HepG2 (cell line): Measurements from ENCODE around the gene NBR1. TPM values are rescaled to one million over a fixed set of nuclear protein-coding genes. Genes with fewer than 3 reads are reported as not detected.
A peak's percentile ranks its signal among the peaks of the same experiment; 100 is the strongest.

Experiments used
- ETV5 ChIP-seq: IDR thresholded peaks from 2 replicates; pipeline ENCODE4 v1.6.1; 2018; ENCODE audit warnings: missing biosample characterization, missing genetic modification reagents, inconsistent platforms, borderline replicate concordance
- GABPB1 ChIP-seq: IDR thresholded peaks from 2 replicates; pipeline ENCODE4 v1.6.1; 2016; ENCODE audit warnings: mild to moderate bottlenecking, missing genetic modification reagents, moderate library complexity, missing compliant biosample characterization
- GPN1 ChIP-seq: sonication (generic); formaldehyde crosslinking; IDR thresholded peaks from 2 replicates; pipeline ENCODE4 v1.5.1; 2020; ENCODE audit warnings: missing genetic modification reagents, borderline replicate concordance
- HMG20A ChIP-seq: IDR thresholded peaks from 2 replicates; pipeline ENCODE4 v1.6.1; 2016; ENCODE audit warnings: borderline replicate concordance
- HNRNPLL ChIP-seq: fragments of 200-400 bp; formaldehyde crosslinking; IDR thresholded peaks from 2 replicates; pipeline ENCODE4 v1.6.1; 2017; ENCODE audit warnings: mild to moderate bottlenecking, low read depth, low read length; ENCODE audit not compliant: poor library complexity, severe bottlenecking
- ISX ChIP-seq: sonication (generic); formaldehyde crosslinking; conservative IDR thresholded peaks from 2 replicates; pipeline ENCODE4 v1.5.0; 2020; ENCODE audit warnings: missing genetic modification reagents
- KDM2A ChIP-seq: sonication (generic); formaldehyde crosslinking; IDR thresholded peaks from 2 replicates; pipeline ENCODE4 v1.4.0; 2020; ENCODE audit warnings: low read depth, missing genetic modification reagents, borderline replicate concordance
- KLF6 ChIP-seq: IDR thresholded peaks from 2 replicates; pipeline ENCODE4 v1.8.0; 2016; ENCODE audit warnings: missing biosample characterization, missing genetic modification reagents
- NCOA2 ChIP-seq: sonication (generic); formaldehyde crosslinking; IDR thresholded peaks from 2 replicates; pipeline ENCODE4 v1.8.0; 2022; ENCODE audit warnings: inconsistent platforms
- NFYC ChIP-seq: IDR thresholded peaks from 2 replicates; pipeline ENCODE4 v1.6.1; 2016; ENCODE audit warnings: missing genetic modification reagents, missing compliant biosample characterization
- PAF1 ChIP-seq: IDR thresholded peaks from 2 replicates; pipeline ENCODE4 v1.6.1; 2016; ENCODE audit warnings: missing genetic modification reagents, missing compliant biosample characterization
- RFX3 ChIP-seq: IDR thresholded peaks from 2 replicates; pipeline ENCODE4 v1.6.1; 2016; ENCODE audit warnings: missing biosample characterization, missing genetic modification reagents
- RXRB ChIP-seq: IDR thresholded peaks from 2 replicates; pipeline ENCODE4 v1.6.1; 2016; ENCODE audit warnings: borderline replicate concordance, missing genetic modification reagents, missing compliant biosample characterization
- SMAD3 ChIP-seq: sonication (generic); formaldehyde crosslinking; IDR thresholded peaks from 2 replicates; pipeline ENCODE4 v1.4.0; 2020; ENCODE audit warnings: missing genetic modification reagents
- SP140L ChIP-seq: sonication (generic); formaldehyde crosslinking; IDR thresholded peaks from 2 replicates; pipeline ENCODE4 v1.4.0; 2020; ENCODE audit warnings: missing genetic modification reagents, borderline replicate concordance
- ZNF143 ChIP-seq: sonication (generic); formaldehyde crosslinking; IDR thresholded peaks from 2 replicates; pipeline ENCODE4 v1.4.0; 2020; ENCODE audit warnings: missing genetic modification reagents
- ZNF264 ChIP-seq: sonication (generic); formaldehyde crosslinking; IDR thresholded peaks from 2 replicates; pipeline ENCODE4 v1.4.0; 2020; ENCODE audit warnings: missing genetic modification reagents
- ZNF766 ChIP-seq: sonication (generic); formaldehyde crosslinking; IDR thresholded peaks from 2 replicates; pipeline ENCODE4 v1.5.0; 2020; ENCODE audit warnings: missing genetic modification reagents, borderline replicate concordance
- polyA plus RNA-seq, 8 experiments: library from polyadenylated mRNA; depleted of rRNA in 3 of 8; stranded (reverse) in 7 of 8; unstranded in 1 of 8; fragments of >200 nt; fragmentation: Illumina TruSeq in 4 of 8; extraction: Trizol in 4 of 8; gene quantifications; 2 replicates each; pipeline versions ENCODE4 v1.2.1 to v1.2.3, GENCODE V29; 2011 to 2016; ENCODE audit warnings: low read depth in 4 of 8, missing spikeins in 1 of 8, mixed read lengths in 1 of 8; ENCODE audit not compliant: insufficient read depth in 1 of 8
- total RNA-seq, 5 experiments: library from RNA; depleted of rRNA; stranded (reverse); fragments of >200 nt; fragmentation: Illumina TruSeq; extraction: Trizol; gene quantifications; 2 replicates each; pipeline ENCODE4 v1.2.3, GENCODE V29; 2016; ENCODE audit warnings: low read depth in 1 of 5
- TF ChIP-seq, protein P1 (sequence below): IDR thresholded peaks from 2 replicates; pipeline ENCODE4 v1.6.1; 2016; ENCODE audit warnings: low read depth, missing genetic modification reagents, missing compliant biosample characterization
- TF ChIP-seq, protein P2 (sequence below): IDR thresholded peaks from 2 replicates; pipeline ENCODE4 v1.6.1; 2016; ENCODE audit warnings: missing compliant biosample characterization, missing genetic modification reagents, borderline replicate concordance

NBR1 gene
- total and polyA plus RNA-seq, 2 of the 13 experiments (the other 11 are each of a cell fraction or from before 2014, with no cell fraction given): 51.7 to 121 TPM

DNA sequence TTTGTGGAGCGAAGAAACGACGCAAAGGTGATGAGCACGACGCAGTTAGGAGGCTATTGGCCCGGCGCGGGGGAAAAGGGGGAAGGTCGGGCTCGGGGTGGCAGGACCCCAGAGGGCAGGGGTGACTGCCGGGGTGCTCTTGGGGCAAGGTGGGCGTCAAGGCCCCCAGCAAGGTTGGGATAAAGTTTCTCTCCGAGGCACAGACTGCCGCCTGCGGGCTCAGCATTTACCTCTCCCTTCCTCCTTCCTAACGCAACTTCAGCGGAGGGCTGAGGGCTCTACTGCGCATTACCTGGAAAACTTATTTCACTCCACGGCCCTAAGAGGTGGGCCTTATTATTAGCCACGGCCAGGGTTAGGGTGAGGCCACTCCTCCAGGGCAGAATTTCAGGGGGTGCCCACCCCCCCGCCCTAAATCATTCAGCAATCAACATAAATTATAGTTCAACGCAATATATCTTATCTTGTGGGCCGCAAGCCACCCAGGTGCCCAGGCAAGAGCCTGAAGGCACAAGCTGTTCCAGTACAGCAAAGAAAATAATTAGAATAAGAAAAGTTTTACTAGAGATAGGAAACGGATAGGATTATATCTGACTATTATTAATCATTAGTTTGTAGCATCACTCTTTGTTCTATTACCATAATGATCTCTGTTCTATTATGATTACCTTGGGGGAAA, 61.1 kb downstream of the NBR1 start (continued):
- TF ChIP-seq KLF6 (0 out of 2 replicates have a peak, but pooled peaks have one; percentile 70), RXRB (CRISPR knock-in tag) (peak; percentile 41; the same call in 1 of the 2 replicates), SP140L (peak; percentile 89; the same call in 1 of the 2 replicates), PAF1 (0 out of 2 replicates have a peak, but pooled peaks have one; percentile 79), ISX (CRISPR knock-in tag) (0 out of 2 replicates have a peak, but pooled peaks have one; percentile 53), ETV5 (CRISPR knock-in tag) (peak; percentile 27; the same call in 1 of the 2 replicates), ZNF143 (0 out of 2 replicates have a peak, but pooled peaks have one; percentile 37), HMG20A (CRISPR knock-in tag) (peak; percentile 59), KDM2A (peak; percentile 66), RFX3 (CRISPR knock-in tag) (0 out of 2 replicates have a peak, but pooled peaks have one; percentile 49), NFYC (CRISPR knock-in tag) (peak; percentile 25; the same call in 1 of the 2 replicates), HNRNPLL (peak; percentile 56), GABPB1 (peak; percentile 29; the same call in 1 of the 2 replicates), SMAD3 (CRISPR knock-in tag) (0 out of 2 replicates have a peak, but pooled peaks have one; percentile 55), ZNF766 (CRISPR knock-in tag) (peak; percentile 55; the same call in 1 of the 2 replicates), ZNF264 (CRISPR knock-in tag) (0 out of 2 replicates have a peak, but pooled peaks have one; percentile 19), GPN1 (0 out of 2 replicates have a peak, but pooled peaks have one; percentile 20), NCOA2 (CRISPR knock-in tag) (peak; percentile 53; the same call in 1 of the 2 replicates)
- TF ChIP-seq, protein P1, sequence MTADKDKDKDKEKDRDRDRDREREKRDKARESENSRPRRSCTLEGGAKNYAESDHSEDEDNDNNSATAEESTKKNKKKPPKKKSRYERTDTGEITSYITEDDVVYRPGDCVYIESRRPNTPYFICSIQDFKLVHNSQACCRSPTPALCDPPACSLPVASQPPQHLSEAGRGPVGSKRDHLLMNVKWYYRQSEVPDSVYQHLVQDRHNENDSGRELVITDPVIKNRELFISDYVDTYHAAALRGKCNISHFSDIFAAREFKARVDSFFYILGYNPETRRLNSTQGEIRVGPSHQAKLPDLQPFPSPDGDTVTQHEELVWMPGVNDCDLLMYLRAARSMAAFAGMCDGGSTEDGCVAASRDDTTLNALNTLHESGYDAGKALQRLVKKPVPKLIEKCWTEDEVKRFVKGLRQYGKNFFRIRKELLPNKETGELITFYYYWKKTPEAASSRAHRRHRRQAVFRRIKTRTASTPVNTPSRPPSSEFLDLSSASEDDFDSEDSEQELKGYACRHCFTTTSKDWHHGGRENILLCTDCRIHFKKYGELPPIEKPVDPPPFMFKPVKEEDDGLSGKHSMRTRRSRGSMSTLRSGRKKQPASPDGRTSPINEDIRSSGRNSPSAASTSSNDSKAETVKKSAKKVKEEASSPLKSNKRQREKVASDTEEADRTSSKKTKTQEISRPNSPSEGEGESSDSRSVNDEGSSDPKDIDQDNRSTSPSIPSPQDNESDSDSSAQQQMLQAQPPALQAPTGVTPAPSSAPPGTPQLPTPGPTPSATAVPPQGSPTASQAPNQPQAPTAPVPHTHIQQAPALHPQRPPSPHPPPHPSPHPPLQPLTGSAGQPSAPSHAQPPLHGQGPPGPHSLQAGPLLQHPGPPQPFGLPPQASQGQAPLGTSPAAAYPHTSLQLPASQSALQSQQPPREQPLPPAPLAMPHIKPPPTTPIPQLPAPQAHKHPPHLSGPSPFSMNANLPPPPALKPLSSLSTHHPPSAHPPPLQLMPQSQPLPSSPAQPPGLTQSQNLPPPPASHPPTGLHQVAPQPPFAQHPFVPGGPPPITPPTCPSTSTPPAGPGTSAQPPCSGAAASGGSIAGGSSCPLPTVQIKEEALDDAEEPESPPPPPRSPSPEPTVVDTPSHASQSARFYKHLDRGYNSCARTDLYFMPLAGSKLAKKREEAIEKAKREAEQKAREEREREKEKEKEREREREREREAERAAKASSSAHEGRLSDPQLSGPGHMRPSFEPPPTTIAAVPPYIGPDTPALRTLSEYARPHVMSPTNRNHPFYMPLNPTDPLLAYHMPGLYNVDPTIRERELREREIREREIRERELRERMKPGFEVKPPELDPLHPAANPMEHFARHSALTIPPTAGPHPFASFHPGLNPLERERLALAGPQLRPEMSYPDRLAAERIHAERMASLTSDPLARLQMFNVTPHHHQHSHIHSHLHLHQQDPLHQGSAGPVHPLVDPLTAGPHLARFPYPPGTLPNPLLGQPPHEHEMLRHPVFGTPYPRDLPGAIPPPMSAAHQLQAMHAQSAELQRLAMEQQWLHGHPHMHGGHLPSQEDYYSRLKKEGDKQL (CRISPR knock-in tag): peak; percentile 28; the same call in 1 of the 2 replicates
- TF ChIP-seq, protein P2, sequence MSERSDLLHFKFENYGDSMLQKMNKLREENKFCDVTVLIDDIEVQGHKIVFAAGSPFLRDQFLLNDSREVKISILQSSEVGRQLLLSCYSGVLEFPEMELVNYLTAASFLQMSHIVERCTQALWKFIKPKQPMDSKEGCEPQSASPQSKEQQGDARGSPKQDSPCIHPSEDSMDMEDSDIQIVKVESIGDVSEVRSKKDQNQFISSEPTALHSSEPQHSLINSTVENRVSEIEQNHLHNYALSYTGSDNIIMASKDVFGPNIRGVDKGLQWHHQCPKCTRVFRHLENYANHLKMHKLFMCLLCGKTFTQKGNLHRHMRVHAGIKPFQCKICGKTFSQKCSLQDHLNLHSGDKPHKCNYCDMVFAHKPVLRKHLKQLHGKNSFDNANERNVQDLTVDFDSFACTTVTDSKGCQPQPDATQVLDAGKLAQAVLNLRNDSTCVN (CRISPR knock-in tag): 0 out of 2 replicates have a peak, but pooled peaks have one; percentile 53
